BE2C (cell line): Measurements from ENCODE around the gene FOXO6.

Experiments used
- DNase-seq: peaks from one replicate; pipeline ENCODE4 v3.0.0-alpha.2; 2020
- H3K27me3 ChIP-seq: fragments of 250-450 bp; sonication (Bioruptor Pico); 2 replicates; pipeline ENCODE4 v1.5.1; 2020; ENCODE audit warnings: mild to moderate bottlenecking
- H3K36me3 ChIP-seq: fragments of 250-450 bp; sonication (Bioruptor Pico); 2 replicates; pipeline ENCODE4 v1.5.1; 2020; ENCODE audit warnings: mild to moderate bottlenecking
- H3K4me1 ChIP-seq: fragments of 250-450 bp; sonication (Bioruptor Pico); 2 replicates; pipeline ENCODE4 v1.5.1; 2020
- H3K4me3 ChIP-seq: 2 replicates; pipeline ENCODE4 v1.5.1; 2011; ENCODE audit warnings: low read depth, low read length
- H3K9me3 ChIP-seq: fragments of 250-450 bp; sonication (Bioruptor Pico); 2 replicates; pipeline ENCODE4 v1.5.1; 2020
- TF ChIP-seq, protein P1 (sequence below): IDR thresholded peaks from 2 replicates; pipeline ENCODE4 v1.5.1; 2012; ENCODE audit warnings: mild to moderate bottlenecking, low read depth, low read length

Gene FOXO6

GRCh38 chr1:41430069-41430468, 68.8 kb downstream of the FOXO6 start:
- H3K36me3 ChIP-seq, result no peaks in the 10 kb centered on the region
- TF ChIP-seq, protein P1, sequence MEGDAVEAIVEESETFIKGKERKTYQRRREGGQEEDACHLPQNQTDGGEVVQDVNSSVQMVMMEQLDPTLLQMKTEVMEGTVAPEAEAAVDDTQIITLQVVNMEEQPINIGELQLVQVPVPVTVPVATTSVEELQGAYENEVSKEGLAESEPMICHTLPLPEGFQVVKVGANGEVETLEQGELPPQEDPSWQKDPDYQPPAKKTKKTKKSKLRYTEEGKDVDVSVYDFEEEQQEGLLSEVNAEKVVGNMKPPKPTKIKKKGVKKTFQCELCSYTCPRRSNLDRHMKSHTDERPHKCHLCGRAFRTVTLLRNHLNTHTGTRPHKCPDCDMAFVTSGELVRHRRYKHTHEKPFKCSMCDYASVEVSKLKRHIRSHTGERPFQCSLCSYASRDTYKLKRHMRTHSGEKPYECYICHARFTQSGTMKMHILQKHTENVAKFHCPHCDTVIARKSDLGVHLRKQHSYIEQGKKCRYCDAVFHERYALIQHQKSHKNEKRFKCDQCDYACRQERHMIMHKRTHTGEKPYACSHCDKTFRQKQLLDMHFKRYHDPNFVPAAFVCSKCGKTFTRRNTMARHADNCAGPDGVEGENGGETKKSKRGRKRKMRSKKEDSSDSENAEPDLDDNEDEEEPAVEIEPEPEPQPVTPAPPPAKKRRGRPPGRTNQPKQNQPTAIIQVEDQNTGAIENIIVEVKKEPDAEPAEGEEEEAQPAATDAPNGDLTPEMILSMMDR, result no peak
- DNase-seq, result no peak
- H3K4me3 ChIP-seq, result no peak overlapping the region
- peaks cover 13% of the 10 kb centered on the region for H3K4me1 ChIP-seq
- no peaks in the 10 kb centered on the region for H3K9me3 ChIP-seq
- H3K27me3 ChIP-seq, result no peaks in the 10 kb centered on the region

DNA sequence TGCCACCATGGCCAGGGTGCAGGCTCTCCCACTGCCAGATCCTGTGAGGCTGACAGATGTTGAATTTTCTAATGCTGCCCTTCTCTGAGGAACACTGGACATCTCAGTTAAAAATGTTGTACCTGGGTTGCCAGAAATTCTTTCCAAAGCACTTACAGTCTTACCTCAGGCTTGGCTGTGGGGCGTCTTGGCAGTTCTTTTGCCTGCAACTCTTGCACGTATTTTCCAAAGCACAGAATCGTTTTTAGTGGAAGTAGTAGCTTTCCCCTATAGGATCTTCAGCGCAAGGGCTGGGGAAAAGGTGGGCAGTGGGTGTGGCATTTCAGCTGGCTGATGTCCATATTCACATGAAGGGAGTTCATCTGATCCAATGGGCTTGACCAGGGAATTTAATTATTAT, 69.3 kb downstream of the FOXO6 start:
- Histone ChIP-seq H3K36me3 (no peaks in the 10 kb centered on the region), H3K9me3 (no peaks in the 10 kb centered on the region)
- TF ChIP-seq, protein P1, result no peak

DNA sequence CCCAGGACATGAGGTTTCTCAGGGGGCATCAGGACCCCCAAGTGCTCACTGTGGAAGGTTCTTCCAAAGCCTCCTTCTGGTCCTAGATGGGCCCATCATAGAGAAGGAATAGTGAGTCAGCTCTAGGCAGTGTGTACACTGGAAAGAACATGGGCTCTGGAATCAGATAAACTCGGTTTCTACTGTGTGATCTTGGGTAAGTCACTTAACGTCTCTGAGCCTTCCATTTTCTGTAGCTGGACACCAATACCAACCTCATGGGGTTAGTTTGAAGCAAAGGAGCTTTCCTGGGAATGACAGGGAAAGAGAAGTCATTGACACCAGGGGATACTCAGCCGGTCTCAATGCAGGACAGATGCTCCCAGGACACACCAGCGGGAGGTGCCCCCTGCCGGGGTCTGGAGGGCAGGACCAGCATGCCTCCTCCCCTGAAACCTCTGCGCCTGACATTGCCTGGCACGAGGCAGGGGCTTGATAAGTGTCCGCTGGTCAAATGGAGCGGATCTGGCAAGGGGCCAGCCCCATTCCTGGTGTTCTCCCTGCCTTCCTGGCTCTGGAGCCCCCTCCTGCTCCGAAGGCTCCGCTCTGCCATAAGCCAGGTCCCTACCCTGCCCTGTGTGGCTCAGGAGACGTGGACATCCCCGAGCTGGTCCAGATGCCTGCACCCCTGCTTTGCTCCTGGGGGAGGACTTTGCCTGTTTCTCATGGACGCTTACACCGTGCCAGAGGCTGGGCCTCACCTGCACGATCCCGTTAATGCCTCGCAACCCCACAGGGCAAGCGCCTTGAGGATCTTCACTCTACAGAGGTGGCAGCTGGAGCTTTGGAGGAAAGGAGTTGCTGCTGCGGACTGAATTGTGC, 70.5 kb downstream of the FOXO6 start:
- H3K9me3 ChIP-seq, result no peaks in the 10 kb centered on the region
- H3K27me3 ChIP-seq, result no peaks in the 10 kb centered on the region
- peak; percentile 74 for DNase-seq
- peaks cover 13% of the 10 kb centered on the region for H3K4me1 ChIP-seq
- H3K36me3 ChIP-seq, result no peaks in the 10 kb centered on the region
- TF ChIP-seq, protein P1, result peak; percentile 42
- peak overlapping the region; percentile 32 for H3K4me3 ChIP-seq

More for the DNA sequence above, 69.3 kb downstream of the FOXO6 start:
- peaks cover 13% of the 10 kb centered on the region for H3K4me1 ChIP-seq
- no peak overlapping the region for H3K4me3 ChIP-seq
- no peaks in the 10 kb centered on the region for H3K27me3 ChIP-seq
- no peak for DNase-seq
